GM12892 (cell line): ENCODE data around the gene VIL1.

Experiments used
- POLR2A ChIP-seq: IDR thresholded peaks from 2 replicates; pipeline ENCODE4 v1.6.1; 2011; ENCODE audit warnings: low read depth, low read length, control low read depth
- POLR2AphosphoS5 ChIP-seq: IDR thresholded peaks from 2 replicates; pipeline ENCODE4 v1.6.1; 2011; ENCODE audit warnings: low read depth, low read length, control low read depth

- TF ChIP-seq POLR2AphosphoS5, result no peak
- no peak for TF ChIP-seq POLR2A
Measured at GRCh38 chr2:218370410-218371063, 48.4 kb upstream of the VIL1 start.
